ENCODE measurements around the gene AMY2B. TPM values are rescaled to one million over a fixed set of nuclear protein-coding genes. Genes with fewer than 3 reads are reported as not detected.
"Not testable (repeated sequence)": the region's sequence is repeated elsewhere in the genome, so short reads cannot be mapped to it uniquely, and the experiment has no call there.

AMY2B gene
- total and polyA plus RNA-seq, 2 donors (not counting 1 experiment from before 2014, with no cell fraction given), result 32.6 to 43.8 TPM

- no peak overlapping the region for H3K27ac ChIP-seq (ENCODE audit: low read length in 2 of 2)
- H4K20me1 ChIP-seq (ENCODE audit: control insufficient read depth, insufficient read depth, low read length, poor library complexity, severe bottlenecking), result no peaks in the 10 kb centered on the region
- WGBS (ENCODE audit: insufficient coverage), result 98% methylated on average over 4 of the region's 7 CpGs
- no peak overlapping the region for H3K4me3 ChIP-seq (ENCODE audit: control extremely low read depth in 1 of 5, extremely low read depth in 1 of 5, insufficient read depth in 1 of 5, low read depth in 2 of 5, low read length in 4 of 5)
- H3K36me3 ChIP-seq (replicated peaks in 1 of 2; ENCODE audit: control extremely low read depth in 1 of 2, control insufficient read depth in 1 of 2, extremely low read depth in 1 of 2, insufficient read depth in 2 of 2, low read length in 1 of 2), result peaks cover 2 to 7% of the 10 kb centered on the region in 2 experiments
- peaks cover 0 to 10% (median 0%) of the 10 kb centered on the region in 3 donors for H3K9me3 ChIP-seq (ENCODE audit: control extremely low read depth in 1 of 3, control insufficient read depth in 2 of 3, insufficient read depth in 1 of 3, low read length in 2 of 3)
- DNase-seq (no peak), ATAC-seq (ENCODE audit: low read depth) (no peak)
- intact Hi-C loops (cut with micrococcal nuclease), result no loop called here
- no peaks in the 10 kb centered on the region for H3K79me2 ChIP-seq (ENCODE audit: control insufficient read depth, insufficient read depth, low read length)
- H3K9me3 Mint-ChIP-seq (ENCODE audit: insufficient read depth), result no peaks in the 10 kb centered on the region
- no peaks in the 10 kb centered on the region for H3K27me3 Mint-ChIP-seq
- POLR2A ChIA-PET, result no interaction called here
- no peak overlapping the region for H3K27ac Mint-ChIP-seq
- H3K4me1 ChIP-seq (ENCODE audit: control insufficient read depth in 2 of 2, insufficient read depth in 2 of 2, low read length in 2 of 2), result no peaks in the 10 kb centered on the region
- H3K27me3 ChIP-seq (replicated peaks in 1 of 4; ENCODE audit: control extremely low read depth in 1 of 4, control insufficient read depth in 3 of 4, insufficient read depth in 4 of 4, low read length in 3 of 4), result no peaks in the 10 kb centered on the region
- H3K4me2 ChIP-seq (replicated peaks; ENCODE audit: low read depth, low read length, poor library complexity, severe bottlenecking), result no peak overlapping the region
- CTCF ChIA-PET, result no interaction called here
- H3K4me3 Mint-ChIP-seq, result no peak overlapping the region
- no peaks in the 10 kb centered on the region for H3K4me1 Mint-ChIP-seq
- no peak overlapping the region for H3K9ac ChIP-seq (ENCODE audit: low read length)
- H2AFZ ChIP-seq (ENCODE audit: insufficient read depth, low read depth, low read length, poor library complexity, severe bottlenecking), result no peak overlapping the region
- TF ChIP-seq CTCF (IDR thresholded peaks at IDR 0.05), result no peak
Measured at GRCh38 chr1:103569493-103569892, 1.9 kb upstream of the AMY2B start.

GRCh38 chr1:103576065-103576464, 4.7 kb downstream of the AMY2B start:
- Histone ChIP-seq H3K4me2 (replicated peaks; ENCODE audit: low read depth, low read length, poor library complexity, severe bottlenecking) (no peak overlapping the region), H3K36me3 (replicated peaks in 1 of 2; ENCODE audit: control extremely low read depth in 1 of 2, control insufficient read depth in 1 of 2, extremely low read depth in 1 of 2, insufficient read depth in 2 of 2, low read length in 1 of 2) (peaks cover 1 to 2% of the 10 kb centered on the region in 2 experiments), H3K4me1 (ENCODE audit: control insufficient read depth in 2 of 2, insufficient read depth in 2 of 2, low read length in 2 of 2) (no peaks in the 10 kb centered on the region), H3K79me2 (ENCODE audit: control insufficient read depth, insufficient read depth, low read length) (no peaks in the 10 kb centered on the region), H3K27ac (ENCODE audit: low read length in 2 of 2) (no peak overlapping the region), H3K4me3 (ENCODE audit: control extremely low read depth in 1 of 5, extremely low read depth in 1 of 5, insufficient read depth in 1 of 5, low read depth in 2 of 5, low read length in 4 of 5) (no peak overlapping the region), H2AFZ (ENCODE audit: insufficient read depth, low read depth, low read length, poor library complexity, severe bottlenecking) (no peak overlapping the region), H4K20me1 (ENCODE audit: control insufficient read depth, insufficient read depth, low read length, poor library complexity, severe bottlenecking) (no peaks in the 10 kb centered on the region), H3K9me3 (ENCODE audit: control extremely low read depth in 1 of 3, control insufficient read depth in 2 of 3, insufficient read depth in 1 of 3, low read length in 2 of 3) (no peaks in the 10 kb centered on the region), H3K9ac (ENCODE audit: low read length) (no peak overlapping the region), H3K27me3 (replicated peaks in 1 of 4; ENCODE audit: control extremely low read depth in 1 of 4, control insufficient read depth in 3 of 4, insufficient read depth in 4 of 4, low read length in 3 of 4) (no peaks in the 10 kb centered on the region)
- no peak for TF ChIP-seq EZH2 (IDR thresholded peaks at IDR 0.05; ENCODE audit: borderline replicate concordance, insufficient read depth, low read depth, low read length, poor library complexity, severe bottlenecking)
- no peak for TF ChIP-seq CTCF (IDR thresholded peaks at IDR 0.05)
- no peak for ATAC-seq (ENCODE audit: low read depth)
- no peaks in the 10 kb centered on the region for H3K4me1 Mint-ChIP-seq
- no peak overlapping the region for H3K4me3 Mint-ChIP-seq
- H3K27me3 Mint-ChIP-seq, result no peaks in the 10 kb centered on the region
- no peaks in the 10 kb centered on the region for H3K9me3 Mint-ChIP-seq (ENCODE audit: insufficient read depth)
- intact Hi-C loops (cut with micrococcal nuclease), result no loop called here
- no peak overlapping the region for H3K27ac Mint-ChIP-seq
- no peak for DNase-seq
- CTCF ChIA-PET, result no interaction called here
- POLR2A ChIA-PET, result no interaction called here

- intact Hi-C loops (cut with micrococcal nuclease); H3K27ac Mint-ChIP-seq; H3K9me3 ChIP-seq (ENCODE audit: control extremely low read depth in 1 of 3, control insufficient read depth in 2 of 3, insufficient read depth in 1 of 3, low read length in 2 of 3); H3K4me1 ChIP-seq (ENCODE audit: control insufficient read depth in 2 of 2, insufficient read depth in 2 of 2, low read length in 2 of 2); H3K4me1 Mint-ChIP-seq; H2AFZ ChIP-seq (ENCODE audit: insufficient read depth, low read depth, low read length, poor library complexity, severe bottlenecking); H3K36me3 ChIP-seq (replicated peaks in 1 of 2; ENCODE audit: control extremely low read depth in 1 of 2, control insufficient read depth in 1 of 2, extremely low read depth in 1 of 2, insufficient read depth in 2 of 2, low read length in 1 of 2); H3K27me3 Mint-ChIP-seq; H3K9ac ChIP-seq (ENCODE audit: low read length); H3K27me3 ChIP-seq (replicated peaks in 1 of 4; ENCODE audit: control extremely low read depth in 1 of 4, control insufficient read depth in 3 of 4, insufficient read depth in 4 of 4, low read length in 3 of 4); H3K4me3 ChIP-seq (ENCODE audit: control extremely low read depth in 1 of 5, extremely low read depth in 1 of 5, insufficient read depth in 1 of 5, low read depth in 2 of 5, low read length in 4 of 5); H3K9me3 Mint-ChIP-seq (ENCODE audit: insufficient read depth); H4K20me1 ChIP-seq (ENCODE audit: control insufficient read depth, insufficient read depth, low read length, poor library complexity, severe bottlenecking); H3K79me2 ChIP-seq (ENCODE audit: control insufficient read depth, insufficient read depth, low read length); H3K27ac ChIP-seq (ENCODE audit: low read length in 2 of 2); DNase-seq; CTCF ChIA-PET; H3K4me3 Mint-ChIP-seq; H3K4me2 ChIP-seq (replicated peaks; ENCODE audit: low read depth, low read length, poor library complexity, severe bottlenecking); POLR2A ChIA-PET; ATAC-seq (ENCODE audit: low read depth): not testable (repeated sequence)
- whole genome bisulfite sequencing (ENCODE audit: insufficient coverage), result 86% methylated on average over 1 of the region's 5 CpGs
Measured at GRCh38 chr1:103576784-103577183, 5.4 kb downstream of the AMY2B start.
